Left lung (tissue), 10 donors: ENCODE results near the gene FER. TPM values are rescaled to one million over a fixed set of nuclear protein-coding genes. Genes with fewer than 3 reads are reported as not detected.
"Not testable (repeated sequence)": the region's sequence is repeated elsewhere in the genome, so short reads cannot be mapped to it uniquely, and the experiment has no call there.

Source experiments
- ATAC-seq: fragments of 200-7000 bp; cut with Tn5 transposase; one replicate; pipeline ENCODE4 v1.9.1; 2020; ENCODE audit warnings: moderate library complexity
- DNase-seq, 4 donors: peaks; one replicate each; pipeline ENCODE4 v3.0.0-alpha.2; 2013 to 2020
- H3K27ac ChIP-seq, 2 donors: fragments of 200-600 bp; sonication (generic) in 1 of 2; one replicate each; pipeline versions ENCODE4 v1.5.0 to v1.8.0; 2020 to 2021
- H3K27me3 ChIP-seq, 2 donors: fragments of 200-600 bp; sonication (generic) in 1 of 2; one replicate each; pipeline versions ENCODE4 v1.5.0 to v1.8.0; 2020 to 2021
- H3K36me3 ChIP-seq, 2 donors: fragments of 200-600 bp; sonication (generic) in 1 of 2; one replicate each; pipeline versions ENCODE4 v1.5.0 to v1.8.0; 2020 to 2021
- H3K4me1 ChIP-seq, 2 donors: fragments of 200-600 bp; one replicate each; pipeline ENCODE4 v1.8.0; 2021
- H3K4me3 ChIP-seq, 2 donors: fragments of 200-600 bp; sonication (generic) in 1 of 2; one replicate each; pipeline versions ENCODE4 v1.5.0 to v1.8.0; 2020 to 2021; ENCODE audit warnings: mild to moderate bottlenecking in 1 of 2
- H3K9me3 ChIP-seq, 2 donors: fragments of 200-600 bp; sonication (generic) in 1 of 2; one replicate each; pipeline versions ENCODE4 v1.5.0 to v1.8.0; 2020 to 2021
- CTCF ChIP-seq, 2 donors: fragments of 200-600 bp; sonication (generic) in 1 of 2; IDR thresholded peaks; one replicate each; pipeline versions ENCODE4 v1.5.0 to v1.8.0; 2021; ENCODE audit warnings: antibody characterized with exemption in 2 of 2
- intact Hi-C, 2 donors: fragments of 100-400 bp; cut with DNase I; formaldehyde crosslinking; loops; one replicate each; pipeline versions ENCODE4 v1.11.2 to v1.14.2; 2022
- polyA plus RNA-seq, 6 donors: library from polyadenylated mRNA; unstranded; fragments of 120-200 nt; gene quantifications; one replicate each; pipeline ENCODE4 v1.2.1, GENCODE V29; 2013; ENCODE audit not compliant: insufficient read length in 6 of 6
- total RNA-seq, 2 donors: library from RNA; stranded (reverse); fragmentation: NEBNext Ultra II Directional; extraction: Animal tissue kit (Norgen Biotek cat#: 25700); gene quantifications; one replicate each; pipeline ENCODE4 v1.2.1, GENCODE V29; 2021
- donor health status: DM: no; HTN: yes; CAD: no.
- donor health status: DM: no; HTN: no; CAD: no.

Gene FER
- total and polyA plus RNA-seq, 8 donors: 16.6 to 27.0 (median 19.4) TPM

- Histone ChIP-seq H3K36me3 (no peaks in the 10 kb centered on the region), H3K27ac (no peak overlapping the region), H3K9me3 (no peaks in the 10 kb centered on the region), H3K27me3 (no peaks in the 10 kb centered on the region), H3K4me3 (no peak overlapping the region), H3K4me1 (peaks cover 0 to 11% of the 10 kb centered on the region in 2 donors)
- DNase-seq: peak in 2 of 4 donors; percentile 20 to 40
- intact Hi-C loops: no loop called here
- peak; percentile 60 for ATAC-seq
- TF ChIP-seq CTCF (IDR thresholded peaks at IDR 0.05): no peak
Observed at GRCh38 chr5:109016300-109016699, 268.6 kb downstream of the FER start.

GRCh38 chr5:109022056-109022455 is 274.4 kb downstream of the FER start:
- ATAC-seq: no peak
- H3K27ac ChIP-seq: no peak overlapping the region
- DNase-seq: no peak
- no peak overlapping the region for H3K4me3 ChIP-seq
- no peaks in the 10 kb centered on the region for H3K27me3 ChIP-seq
- TF ChIP-seq CTCF (IDR thresholded peaks at IDR 0.05): no peak
- intact Hi-C loops: no loop called here
- no peaks in the 10 kb centered on the region for H3K4me1 ChIP-seq
- H3K36me3 ChIP-seq: peaks cover 0 to 5% of the 10 kb centered on the region in 2 donors
- peaks cover 0 to 5% of the 10 kb centered on the region in 2 donors for H3K9me3 ChIP-seq

- H3K4me3 ChIP-seq, H3K36me3 ChIP-seq, H3K9me3 ChIP-seq, H3K27ac ChIP-seq, H3K27me3 ChIP-seq, ATAC-seq, H3K4me1 ChIP-seq, intact Hi-C loops, DNase-seq: not testable (repeated sequence)
Observed at GRCh38 chr5:109025729-109026128, 278.0 kb downstream of the FER start.

GRCh38 chr5:109027983-109028607 is 280.4 kb downstream of the FER start:
- H3K4me1 ChIP-seq: no peaks in the 10 kb centered on the region
- H3K36me3 ChIP-seq: peaks cover 0 to 5% of the 10 kb centered on the region in 2 donors
- ATAC-seq (no peak), DNase-seq (no peak)
- H3K27ac ChIP-seq: no peak overlapping the region
- peaks cover 0 to 5% of the 10 kb centered on the region in 2 donors for H3K9me3 ChIP-seq
- no peaks in the 10 kb centered on the region for H3K27me3 ChIP-seq
- no peak for TF ChIP-seq CTCF (IDR thresholded peaks at IDR 0.05)
- no peak overlapping the region for H3K4me3 ChIP-seq
- intact Hi-C loops: no loop called here

GRCh38 chr5:109028608-109029299 is 281.1 kb downstream of the FER start:
- Histone ChIP-seq H3K27me3 (no peaks in the 10 kb centered on the region), H3K27ac (no peak overlapping the region), H3K36me3 (peaks cover 0 to 5% of the 10 kb centered on the region in 2 donors), H3K4me1 (no peaks in the 10 kb centered on the region), H3K9me3 (peaks cover 0 to 5% of the 10 kb centered on the region in 2 donors), H3K4me3 (no peak overlapping the region)
- DNase-seq: no peak
- no peak for TF ChIP-seq CTCF (IDR thresholded peaks at IDR 0.05)
- ATAC-seq: no peak
- intact Hi-C loops: no loop called here
